ENCODE results near the gene ABHD17C.

The ABHD17C gene

DNA sequence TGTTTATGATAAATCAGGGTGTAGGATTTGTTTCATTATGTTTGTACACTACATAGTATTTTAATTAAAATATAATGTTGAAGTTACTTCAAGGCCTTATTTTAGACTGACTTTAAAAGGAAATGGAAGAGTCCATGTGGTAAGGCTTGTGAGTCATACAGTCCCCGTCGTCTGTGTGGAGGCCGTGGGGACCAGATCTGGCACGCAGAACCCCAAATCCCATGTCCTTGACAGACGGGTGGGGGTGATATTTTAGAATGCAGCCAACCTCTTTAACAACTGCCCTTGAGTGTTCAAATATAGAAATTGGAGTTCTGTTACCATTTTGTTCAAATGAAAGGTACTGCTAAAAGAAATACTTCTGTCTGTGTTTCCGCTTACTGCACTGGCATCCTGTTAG lies 35.8 kb downstream of the ABHD17C start:
- 85 to 94% methylated on average over 3 to 5 of the region's 6 CpGs for WGBS, 2 experiments (ENCODE audit: insufficient coverage in 2 of 2)

DNA sequence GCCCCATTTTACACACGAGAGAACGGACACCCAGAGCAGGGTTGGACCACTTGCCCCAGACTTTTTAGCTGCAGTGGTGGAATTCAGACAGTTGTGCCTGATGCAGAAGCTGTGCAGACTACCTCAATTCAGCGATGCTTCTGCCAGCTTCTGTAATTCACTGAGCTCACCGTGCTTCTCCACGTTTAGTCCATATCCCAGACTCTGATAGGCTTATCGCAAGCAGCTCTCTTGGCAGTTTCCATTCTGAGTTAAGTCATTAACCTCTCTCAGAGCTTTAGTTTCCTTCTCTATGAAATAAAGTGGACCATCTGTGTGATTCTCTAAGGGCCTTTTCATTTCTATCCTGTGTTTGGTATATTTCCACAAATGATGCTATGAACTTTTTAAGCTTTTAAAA lies 37.1 kb downstream of the ABHD17C start:
- H3K4me3 ChIP-seq (ENCODE audit: extremely low read depth, insufficient read depth, low read length, poor library complexity, severe bottlenecking) = no peak overlapping the region
- no peak overlapping the region for H3K27ac ChIP-seq (ENCODE audit: low read depth, low read length, severe bottlenecking)
- 93% methylated on average over 6 of the region's 6 CpGs for WGBS, 2 experiments (ENCODE audit: insufficient coverage in 2 of 2)
- H3K9me3 ChIP-seq (ENCODE audit: control insufficient read depth, low read length) = no peaks in the 10 kb centered on the region
- H3K36me3 ChIP-seq (ENCODE audit: control insufficient read depth, insufficient read depth, low read length) = no peaks in the 10 kb centered on the region
- no peaks in the 10 kb centered on the region for H3K4me1 ChIP-seq (ENCODE audit: control insufficient read depth, insufficient read depth, low read length, poor library complexity, severe bottlenecking)

More for the DNA sequence above, 35.8 kb downstream of the ABHD17C start:
- no peaks in the 10 kb centered on the region for H3K36me3 ChIP-seq (ENCODE audit: control insufficient read depth, insufficient read depth, low read length)
- H3K4me1 ChIP-seq (ENCODE audit: control insufficient read depth, insufficient read depth, low read length, poor library complexity, severe bottlenecking) = no peaks in the 10 kb centered on the region
- no peak overlapping the region for H3K27ac ChIP-seq (ENCODE audit: low read depth, low read length, severe bottlenecking)
- no peaks in the 10 kb centered on the region for H3K9me3 ChIP-seq (ENCODE audit: control insufficient read depth, low read length)
- no peak overlapping the region for H3K4me3 ChIP-seq (ENCODE audit: extremely low read depth, insufficient read depth, low read length, poor library complexity, severe bottlenecking)

DNA sequence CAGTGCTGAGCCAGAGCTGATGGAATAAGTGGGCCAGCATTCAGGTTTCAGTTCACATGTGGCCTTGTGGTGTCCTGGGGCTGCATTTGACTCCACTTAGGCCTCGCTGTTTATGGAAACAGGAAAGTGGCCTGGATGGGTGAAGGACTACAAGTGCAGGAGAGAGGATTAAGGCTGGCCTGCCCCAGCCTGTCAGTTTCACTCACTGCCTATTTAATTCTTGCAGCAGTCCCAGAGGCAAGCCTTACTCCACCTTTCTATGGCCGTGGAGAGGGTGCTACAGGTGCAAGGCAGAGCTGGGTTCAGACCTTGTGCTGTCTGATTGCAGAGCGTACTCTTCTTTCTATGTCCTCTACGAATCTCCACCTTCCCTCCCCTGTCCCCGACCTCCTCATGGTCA lies 37.7 kb downstream of the ABHD17C start:
- H3K36me3 ChIP-seq (ENCODE audit: control insufficient read depth, insufficient read depth, low read length) = no peaks in the 10 kb centered on the region
- 87 to 92% methylated on average over 4 to 5 of the region's 5 CpGs for WGBS, 2 experiments (ENCODE audit: insufficient coverage in 2 of 2)
- H3K9me3 ChIP-seq (ENCODE audit: control insufficient read depth, low read length) = no peaks in the 10 kb centered on the region
- H3K27ac ChIP-seq (ENCODE audit: low read depth, low read length, severe bottlenecking) = no peak overlapping the region
- no peaks in the 10 kb centered on the region for H3K4me1 ChIP-seq (ENCODE audit: control insufficient read depth, insufficient read depth, low read length, poor library complexity, severe bottlenecking)
- no peak overlapping the region for H3K4me3 ChIP-seq (ENCODE audit: extremely low read depth, insufficient read depth, low read length, poor library complexity, severe bottlenecking)

DNA sequence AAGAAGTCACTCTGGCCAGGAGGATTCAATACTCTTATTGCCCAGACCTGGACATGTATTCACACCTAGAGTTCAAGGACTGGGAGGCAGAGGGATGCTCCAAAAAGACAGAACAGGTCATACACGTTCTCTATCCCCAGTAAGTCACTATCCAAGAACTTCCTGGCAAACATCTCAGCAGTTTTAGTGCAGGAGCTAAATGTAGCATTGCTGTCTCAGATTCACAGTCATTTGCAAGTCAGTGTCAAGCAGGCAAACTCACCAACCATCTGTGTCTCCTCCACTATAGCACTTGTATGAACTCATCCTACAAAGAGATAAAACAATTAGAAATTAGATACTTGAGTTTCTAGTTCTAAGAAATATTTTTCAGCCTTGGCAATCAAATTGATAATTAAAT lies 38.4 kb downstream of the ABHD17C start:
- no peaks in the 10 kb centered on the region for H3K4me1 ChIP-seq (ENCODE audit: control insufficient read depth, insufficient read depth, low read length, poor library complexity, severe bottlenecking)

DNA sequence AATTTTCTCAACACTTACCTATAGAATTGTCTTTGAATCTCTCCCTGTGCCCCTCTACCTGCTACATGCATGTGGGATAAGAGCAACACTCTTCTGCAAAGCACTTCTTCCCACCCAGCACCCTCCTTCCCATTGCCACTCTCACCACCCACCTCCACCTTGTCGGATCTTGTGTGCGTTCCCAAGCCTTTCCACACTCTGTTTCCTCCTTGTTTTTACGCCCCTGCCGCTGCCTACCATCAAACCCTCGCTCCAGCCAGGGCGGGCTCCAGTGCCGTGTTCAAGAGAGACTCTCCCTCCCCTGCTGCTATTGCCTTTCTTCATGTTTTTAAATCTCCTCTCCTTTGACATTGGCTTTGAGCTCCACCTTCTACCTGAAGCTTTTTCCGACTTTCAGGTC lies 40.2 kb downstream of the ABHD17C start:
- Histone ChIP-seq H3K4me3 (ENCODE audit: extremely low read depth, insufficient read depth, low read length, poor library complexity, severe bottlenecking) (no peak overlapping the region), H3K36me3 (ENCODE audit: control insufficient read depth, insufficient read depth, low read length) (no peaks in the 10 kb centered on the region), H3K9me3 (ENCODE audit: control insufficient read depth, low read length) (no peaks in the 10 kb centered on the region), H3K4me1 (ENCODE audit: control insufficient read depth, insufficient read depth, low read length, poor library complexity, severe bottlenecking) (no peaks in the 10 kb centered on the region), H3K27ac (ENCODE audit: low read depth, low read length, severe bottlenecking) (no peak overlapping the region)
- 92 to 97% methylated on average over 7 to 8 of the region's 8 CpGs for WGBS, 2 experiments (ENCODE audit: insufficient coverage in 2 of 2)

More for the DNA sequence above, 38.4 kb downstream of the ABHD17C start:
- H3K4me3 ChIP-seq (ENCODE audit: extremely low read depth, insufficient read depth, low read length, poor library complexity, severe bottlenecking) = no peak overlapping the region
- WGBS, 2 experiments (ENCODE audit: insufficient coverage in 2 of 2) = 100% methylated on average over 1 of the region's 1 CpG
- H3K27ac ChIP-seq (ENCODE audit: low read depth, low read length, severe bottlenecking) = no peak overlapping the region
- no peaks in the 10 kb centered on the region for H3K9me3 ChIP-seq (ENCODE audit: control insufficient read depth, low read length)
- no peaks in the 10 kb centered on the region for H3K36me3 ChIP-seq (ENCODE audit: control insufficient read depth, insufficient read depth, low read length)

DNA sequence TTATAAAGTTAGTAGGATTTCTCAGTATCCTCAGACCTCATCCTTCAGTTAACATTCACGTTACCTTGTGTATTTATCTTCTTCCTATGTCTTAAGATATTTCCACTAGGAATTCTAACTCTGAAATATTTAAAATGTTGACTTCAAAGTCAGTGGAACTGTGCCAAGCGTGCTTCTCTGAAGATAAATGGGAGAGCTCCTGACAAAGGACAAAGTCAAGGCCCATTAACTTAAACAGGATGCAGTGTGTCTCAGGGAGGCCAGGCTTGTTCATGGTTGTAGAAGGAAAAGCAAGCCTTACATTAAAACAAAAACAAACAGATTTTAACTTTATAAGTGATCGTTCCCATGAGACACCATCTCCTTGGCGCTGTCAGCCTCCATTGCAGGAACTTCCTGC lies 41.5 kb downstream of the ABHD17C start:
- no peak overlapping the region for H3K27ac ChIP-seq (ENCODE audit: low read depth, low read length, severe bottlenecking)
- no peaks in the 10 kb centered on the region for H3K36me3 ChIP-seq (ENCODE audit: control insufficient read depth, insufficient read depth, low read length)
- WGBS, 2 experiments (ENCODE audit: insufficient coverage in 2 of 2) = 89 to 91% methylated on average over 2 of the region's 4 CpGs
- no peak overlapping the region for H3K4me3 ChIP-seq (ENCODE audit: extremely low read depth, insufficient read depth, low read length, poor library complexity, severe bottlenecking)
- H3K9me3 ChIP-seq (ENCODE audit: control insufficient read depth, low read length) = no peaks in the 10 kb centered on the region
- no peaks in the 10 kb centered on the region for H3K4me1 ChIP-seq (ENCODE audit: control insufficient read depth, insufficient read depth, low read length, poor library complexity, severe bottlenecking)

DNA sequence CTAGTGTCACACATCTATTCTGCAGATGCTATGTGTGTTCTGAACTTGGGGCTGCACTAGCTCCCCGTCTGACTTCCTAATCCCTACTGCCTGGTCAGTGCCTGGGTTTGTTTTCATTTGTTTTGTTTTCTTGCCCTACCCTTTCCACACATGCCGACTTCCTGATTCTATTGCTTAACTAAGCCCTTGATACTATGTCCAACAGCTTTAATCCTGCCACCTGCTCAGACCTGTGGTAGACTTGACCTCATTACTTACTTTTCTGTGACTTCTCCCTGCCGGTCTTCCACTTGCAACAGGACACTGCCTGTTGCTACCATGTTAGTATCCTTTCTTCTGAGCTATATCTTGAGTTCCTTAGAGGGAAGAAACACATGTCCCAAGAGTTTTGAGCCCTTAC lies 44.8 kb downstream of the ABHD17C start:
- no peak overlapping the region for H3K4me3 ChIP-seq (ENCODE audit: extremely low read depth, insufficient read depth, low read length, poor library complexity, severe bottlenecking)
- no peaks in the 10 kb centered on the region for H3K36me3 ChIP-seq (ENCODE audit: control insufficient read depth, insufficient read depth, low read length)
- H3K27ac ChIP-seq (ENCODE audit: low read depth, low read length, severe bottlenecking) = no peak overlapping the region
- H3K9me3 ChIP-seq (ENCODE audit: control insufficient read depth, low read length) = no peaks in the 10 kb centered on the region
- 83 to 94% methylated on average over 3 of the region's 3 CpGs for WGBS, 2 experiments (ENCODE audit: insufficient coverage in 2 of 2)
- H3K4me1 ChIP-seq (ENCODE audit: control insufficient read depth, insufficient read depth, low read length, poor library complexity, severe bottlenecking) = no peaks in the 10 kb centered on the region

DNA sequence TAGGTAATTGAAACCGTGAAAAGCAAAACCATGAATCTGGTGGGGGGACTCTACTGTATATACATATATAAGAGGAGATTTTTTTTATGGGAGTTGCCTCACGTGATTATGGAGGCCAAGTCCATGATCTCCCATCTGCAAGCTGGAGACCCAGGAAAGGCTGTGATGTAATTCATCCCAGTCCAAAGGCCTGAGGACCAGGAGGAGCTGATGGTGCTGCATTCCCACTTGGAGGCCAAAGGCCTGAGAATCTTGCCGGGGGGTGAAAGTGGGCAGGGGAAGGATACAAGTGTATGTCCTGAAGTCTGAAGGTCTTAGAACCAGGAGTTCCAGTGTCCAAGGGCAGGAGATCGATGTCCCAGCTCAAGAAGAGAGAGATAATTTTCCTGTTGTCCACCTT lies 47.0 kb downstream of the ABHD17C start:
- whole genome bisulfite sequencing, 2 experiments (ENCODE audit: insufficient coverage in 2 of 2) = 86 to 92% methylated on average over 2 to 3 of the region's 4 CpGs

DNA sequence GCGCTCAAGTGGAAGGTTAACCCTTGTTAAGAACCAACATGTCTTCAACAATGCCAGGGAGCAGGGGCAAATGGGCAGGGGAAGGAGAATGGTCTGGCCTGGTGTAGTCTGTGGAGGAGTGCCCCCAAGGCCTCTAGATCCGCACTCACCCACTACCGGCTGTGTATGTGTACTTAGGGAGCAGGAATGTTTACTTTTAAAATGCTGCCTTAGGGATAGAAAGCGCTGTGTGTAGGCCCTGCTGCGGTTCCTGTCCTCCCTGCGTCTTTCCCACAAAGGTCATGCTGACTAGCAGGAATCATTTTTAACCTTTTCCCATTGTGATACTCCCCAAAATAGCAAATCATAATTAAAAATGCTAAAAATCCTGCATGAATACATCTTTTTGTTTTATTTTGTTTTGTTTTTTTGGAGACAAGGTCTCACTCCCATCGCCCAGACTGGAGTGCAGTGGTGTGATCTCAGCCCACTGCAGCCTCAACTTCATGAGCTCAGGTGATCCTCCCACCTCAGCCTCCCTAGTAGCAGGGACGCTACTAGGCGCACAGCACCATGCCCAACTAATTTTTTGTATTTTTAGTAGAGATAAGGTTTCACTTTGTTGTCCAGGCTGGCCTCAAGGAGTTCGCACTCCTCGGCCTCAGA lies 48.2 kb downstream of the ABHD17C start:
- no peak overlapping the region for H3K4me3 ChIP-seq (ENCODE audit: extremely low read depth, insufficient read depth, low read length, poor library complexity, severe bottlenecking)
- H3K36me3 ChIP-seq (ENCODE audit: control insufficient read depth, insufficient read depth, low read length) = no peaks in the 10 kb centered on the region
- WGBS, 2 experiments (ENCODE audit: insufficient coverage in 2 of 2) = 80 to 94% methylated on average over 6 to 7 of the region's 11 CpGs
- H3K27ac ChIP-seq (ENCODE audit: low read depth, low read length, severe bottlenecking) = no peak overlapping the region
- no peaks in the 10 kb centered on the region for H3K9me3 ChIP-seq (ENCODE audit: control insufficient read depth, low read length)
- H3K4me1 ChIP-seq (ENCODE audit: control insufficient read depth, insufficient read depth, low read length, poor library complexity, severe bottlenecking) = no peaks in the 10 kb centered on the region

More for the DNA sequence above, 47.0 kb downstream of the ABHD17C start:
- Histone ChIP-seq H3K27ac (ENCODE audit: low read depth, low read length, severe bottlenecking) (no peak overlapping the region), H3K9me3 (ENCODE audit: control insufficient read depth, low read length) (no peaks in the 10 kb centered on the region), H3K36me3 (ENCODE audit: control insufficient read depth, insufficient read depth, low read length) (no peaks in the 10 kb centered on the region), H3K4me3 (ENCODE audit: extremely low read depth, insufficient read depth, low read length, poor library complexity, severe bottlenecking) (no peak overlapping the region), H3K4me1 (ENCODE audit: control insufficient read depth, insufficient read depth, low read length, poor library complexity, severe bottlenecking) (no peaks in the 10 kb centered on the region)

DNA sequence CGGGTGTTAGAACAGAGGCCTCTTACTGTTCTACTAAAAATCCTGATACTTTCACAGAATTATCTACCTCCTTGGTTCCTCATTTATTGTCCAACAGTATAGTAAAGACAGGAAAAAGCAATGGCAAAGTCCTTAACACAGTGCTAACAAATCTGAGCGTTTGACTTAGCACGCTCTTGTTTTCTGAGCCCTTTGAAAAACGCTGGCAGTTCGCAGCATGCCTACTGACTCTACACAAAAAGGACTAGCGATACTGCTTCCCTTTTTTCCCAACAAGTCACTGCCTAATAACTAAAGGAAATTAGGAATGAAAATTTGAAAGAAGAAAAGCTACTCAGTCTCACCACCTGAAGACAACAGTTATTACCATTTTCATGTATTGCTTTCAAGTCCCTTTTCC lies 49.3 kb downstream of the ABHD17C start:
- Histone ChIP-seq H3K36me3 (ENCODE audit: control insufficient read depth, insufficient read depth, low read length) (no peaks in the 10 kb centered on the region), H3K9me3 (ENCODE audit: control insufficient read depth, low read length) (no peaks in the 10 kb centered on the region), H3K27ac (ENCODE audit: low read depth, low read length, severe bottlenecking) (no peak overlapping the region), H3K4me3 (ENCODE audit: extremely low read depth, insufficient read depth, low read length, poor library complexity, severe bottlenecking) (no peak overlapping the region), H3K4me1 (ENCODE audit: control insufficient read depth, insufficient read depth, low read length, poor library complexity, severe bottlenecking) (no peaks in the 10 kb centered on the region)
- 60 to 62% methylated on average over 2 to 4 of the region's 6 CpGs for WGBS, 2 experiments (ENCODE audit: insufficient coverage in 2 of 2)

DNA sequence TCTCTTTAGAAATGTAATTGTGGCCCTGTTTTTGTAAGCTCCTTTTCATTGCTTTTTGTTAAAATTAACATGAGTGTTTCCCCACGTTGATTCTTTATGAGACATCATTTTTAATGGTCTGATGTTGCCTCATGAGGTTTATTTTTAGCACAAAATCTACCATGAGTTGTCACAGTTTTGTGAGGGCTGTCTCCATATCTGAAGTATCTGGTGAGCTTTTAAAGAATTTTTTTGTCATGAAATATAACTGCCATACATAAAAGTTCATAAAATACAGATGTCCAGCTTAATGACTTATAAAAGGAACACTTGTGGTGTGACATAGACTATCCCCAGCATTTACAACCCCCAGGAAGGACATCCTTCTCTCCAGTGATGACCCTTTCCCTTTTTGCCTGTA lies 49.7 kb downstream of the ABHD17C start:
- Histone ChIP-seq H3K27ac (ENCODE audit: low read depth, low read length, severe bottlenecking) (no peak overlapping the region), H3K4me3 (ENCODE audit: extremely low read depth, insufficient read depth, low read length, poor library complexity, severe bottlenecking) (no peak overlapping the region), H3K4me1 (ENCODE audit: control insufficient read depth, insufficient read depth, low read length, poor library complexity, severe bottlenecking) (no peaks in the 10 kb centered on the region), H3K36me3 (ENCODE audit: control insufficient read depth, insufficient read depth, low read length) (no peaks in the 10 kb centered on the region), H3K9me3 (ENCODE audit: control insufficient read depth, low read length) (no peaks in the 10 kb centered on the region)
- WGBS, 2 experiments (ENCODE audit: insufficient coverage in 2 of 2) = no CpG with 5 or more reads among the region's 1 CpG
